K562 (cell line): Measurements from ENCODE around the gene MTSS2.

Experiments used
- ID3 ChIP-seq, 2 experiments: fragments of 250-450 bp in 1 of 2; fragments of 450-650 bp in 1 of 2; sonication (Bioruptor Pico) in 1 of 2; IDR thresholded peaks; 2 replicates each; pipeline versions ENCODE4 v1.6.1 to v1.8.0; 2016 to 2021; ENCODE audit warnings: mild to moderate bottlenecking in 2 of 2, moderate library complexity in 2 of 2, missing compliant biosample characterization in 1 of 2, missing genetic modification characterization in 1 of 2
- POLR2A ChIP-seq: fragments of 450-650 bp; conservative IDR thresholded peaks from 2 replicates; pipeline ENCODE4 v1.6.1; 2016
- PRDM10 ChIP-seq: fragments of 450-650 bp; IDR thresholded peaks from 2 replicates; pipeline ENCODE4 v1.6.1; 2018; ENCODE audit not compliant: partially characterized antibody
- USF1 ChIP-seq: sonication (generic); formaldehyde crosslinking; IDR thresholded peaks from 2 replicates; pipeline ENCODE4 v1.9.0; 2022; ENCODE audit warnings: mild to moderate bottlenecking, missing genetic modification reagents
- ZC3H4 ChIP-seq: sonication (generic); formaldehyde crosslinking; IDR thresholded peaks from 2 replicates; pipeline ENCODE4 v1.9.0; 2021; ENCODE audit warnings: missing genetic modification reagents, borderline replicate concordance

GRCh38 chr16:70689035-70689969, 3.4 kb upstream of the MTSS2 start:
- TF ChIP-seq USF1 (CRISPR knock-in tag) (no peak), POLR2A (no peak), PRDM10 (no peak), ZC3H4 (CRISPR knock-in tag) (no peak), ID3 (CRISPR knock-in tag; IDR thresholded peaks at IDR 0.05) (no peak), ID3 (tag; IDR thresholded peaks at IDR 0.05) (no peak)
